GM19455 (cell line): ENCODE measurements around the gene NSL1.
"Not testable (repeated sequence)": the region's sequence is repeated elsewhere in the genome, so short reads cannot be mapped to it uniquely, and the experiment has no call there.

ENCODE experiments used
- ATAC-seq: cut with Tn5 transposase; IDR thresholded peaks from one replicate; pipeline ENCODE4 v1.9.1; 2021; ENCODE audit not compliant: unreplicated experiment

Gene NSL1

GRCh38 chr1:212711974-212712373 is 79.6 kb downstream of the NSL1 start:
- not testable (repeated sequence) for ATAC-seq

DNA sequence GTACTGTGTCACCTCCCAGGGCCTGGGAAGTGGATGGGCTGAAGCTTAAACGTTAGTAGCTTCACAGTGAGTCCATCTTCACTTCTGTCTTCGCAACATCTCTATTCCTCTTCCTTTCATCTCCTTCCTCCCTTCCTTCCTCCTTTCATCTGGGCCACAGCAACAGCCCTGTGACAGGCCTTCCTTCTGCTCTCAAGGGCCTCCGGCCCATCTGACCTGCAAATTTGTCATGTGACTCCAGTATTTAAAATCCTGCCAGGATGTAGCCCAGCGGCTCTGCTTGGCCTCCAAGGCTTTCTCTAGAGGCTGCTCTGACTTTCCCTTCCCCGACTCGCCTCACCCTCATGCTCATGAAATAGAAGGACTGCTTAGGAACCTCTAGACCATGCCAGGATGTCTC is 81.0 kb downstream of the NSL1 start:
- ATAC-seq = no peak

DNA sequence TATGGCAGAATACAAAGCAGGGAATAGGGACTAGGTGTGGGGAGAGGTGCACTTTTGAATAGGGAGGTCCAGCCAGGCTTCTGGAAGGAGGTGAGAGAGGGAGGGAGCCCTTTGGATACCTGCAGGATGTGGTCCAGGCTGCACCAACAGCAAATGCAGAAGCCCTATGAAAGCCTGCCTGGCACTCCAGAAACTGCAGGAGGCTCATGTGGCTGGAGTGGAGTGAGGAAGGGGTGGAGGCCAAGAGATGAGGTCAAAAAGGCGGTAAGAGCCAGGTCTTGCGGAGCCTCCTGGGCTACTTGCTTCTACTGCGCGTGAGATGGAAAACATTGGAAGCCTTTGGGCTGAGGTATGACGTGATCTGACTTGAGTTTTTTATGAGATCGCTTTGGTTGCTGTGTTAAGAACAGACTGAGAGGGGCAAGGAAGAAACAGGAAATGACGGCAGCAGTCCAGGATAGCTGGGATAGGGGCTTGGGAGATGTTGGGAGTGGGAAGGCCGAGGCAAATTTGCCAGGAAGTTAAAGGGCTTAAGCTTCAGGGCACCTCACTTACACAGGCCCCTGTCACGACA is 87.5 kb downstream of the NSL1 start:
- no peak for ATAC-seq

GRCh38 chr1:212702672-212703071 is 88.9 kb downstream of the NSL1 start:
- no peak for ATAC-seq

GRCh38 chr1:212701910-212702309 is 89.7 kb downstream of the NSL1 start:
- ATAC-seq = no peak

GRCh38 chr1:212700892-212701819 is 90.4 kb downstream of the NSL1 start:
- ATAC-seq = no peak

- peak; percentile 38 for ATAC-seq
Observed at GRCh38 chr1:212700223-212700891, 91.2 kb downstream of the NSL1 start.

DNA sequence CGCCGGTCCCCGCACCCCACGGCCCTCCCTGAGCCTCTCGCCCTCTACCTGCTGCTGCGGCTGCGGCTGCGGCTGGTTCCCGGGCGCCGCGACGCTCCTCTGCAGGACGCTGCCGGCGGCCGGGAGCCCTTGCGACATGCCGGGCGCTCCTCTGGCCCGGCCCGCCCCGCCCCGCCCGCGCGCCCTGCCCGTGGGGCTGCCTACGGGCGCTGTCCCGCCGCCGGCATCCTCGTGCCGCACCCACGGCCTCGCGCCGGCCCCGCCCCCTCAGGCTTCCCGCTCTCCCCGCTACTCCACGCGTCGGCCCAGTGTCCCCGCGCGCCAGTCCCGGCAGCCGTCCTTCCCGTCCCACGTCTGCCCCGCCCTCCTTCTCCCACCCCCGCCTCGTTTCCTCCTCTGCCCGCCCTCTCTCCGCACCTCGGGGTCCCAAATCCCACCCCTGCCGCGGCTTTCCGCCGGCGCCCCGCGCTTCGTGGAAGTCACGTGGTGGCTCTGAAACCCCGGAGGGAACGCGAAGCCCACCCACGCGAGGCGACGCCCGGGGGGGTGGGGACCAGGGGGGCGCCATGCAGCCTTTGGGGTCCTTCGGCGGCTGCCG is 91.9 kb downstream of the NSL1 start, which contains the start of gene BATF3:
BATF3 (minus strand) TSS at position 216 of the 598 bp plus-strand sequence; CDS start at position 138, 78 bp downstream.
- ATAC-seq = peak; percentile 24

DNA sequence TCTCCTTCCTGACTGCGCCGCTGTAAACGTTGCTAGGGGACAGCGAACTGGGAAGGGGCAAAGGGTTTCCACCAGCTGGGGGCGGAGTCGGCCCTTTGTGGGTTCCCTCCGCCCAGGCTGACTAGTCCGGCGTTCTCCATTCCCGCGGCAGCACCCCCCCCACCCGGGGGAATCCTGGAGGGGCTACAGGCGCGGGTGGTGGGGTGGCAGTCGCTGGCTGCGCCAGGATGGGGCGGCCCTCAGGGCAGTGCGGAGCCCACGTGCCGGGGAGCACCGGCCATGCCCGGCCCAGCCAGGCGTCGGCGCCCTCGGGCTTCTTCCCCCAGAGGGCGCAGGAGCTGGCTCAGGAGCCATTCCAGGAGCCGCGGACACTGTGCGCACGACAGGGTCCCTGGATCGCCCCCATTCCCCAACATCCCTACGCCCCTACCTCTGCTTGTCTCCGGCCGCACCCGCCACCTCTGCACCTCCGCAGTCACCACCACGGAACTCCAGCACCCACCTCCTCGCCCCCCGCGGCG is 92.4 kb downstream of the NSL1 start:
- ATAC-seq = peak; percentile 62

DNA sequence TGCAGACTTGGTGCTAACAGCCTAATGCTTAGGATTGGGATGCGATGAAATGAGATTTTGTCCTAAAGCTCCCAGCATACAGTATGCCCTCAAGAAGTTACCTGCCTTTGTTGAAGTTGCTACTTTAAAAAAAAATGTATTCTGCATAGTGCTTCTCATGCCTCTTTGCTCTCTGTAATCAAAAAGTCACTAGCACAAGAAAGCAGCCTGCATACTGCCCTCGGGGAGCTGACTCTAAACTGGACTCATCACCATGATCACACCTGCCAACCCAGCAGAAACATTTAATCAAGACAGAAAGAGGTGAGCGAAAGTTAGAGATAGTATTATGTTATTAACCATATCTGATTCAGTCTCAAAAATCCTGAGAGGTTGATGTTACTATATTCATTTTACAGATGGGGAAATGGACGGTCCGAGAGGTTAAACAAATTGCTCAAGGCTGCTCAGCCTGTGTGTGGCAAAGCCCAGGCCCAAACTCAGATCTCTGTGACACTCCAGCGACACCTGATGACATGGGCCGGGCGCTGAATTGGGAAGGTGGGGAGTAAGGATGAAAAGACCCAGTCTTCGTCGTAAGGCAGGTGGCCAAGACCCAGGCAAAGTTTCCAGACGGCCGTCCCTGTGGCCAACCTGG is 93.0 kb downstream of the NSL1 start:
- ATAC-seq = peak; percentile 20

DNA sequence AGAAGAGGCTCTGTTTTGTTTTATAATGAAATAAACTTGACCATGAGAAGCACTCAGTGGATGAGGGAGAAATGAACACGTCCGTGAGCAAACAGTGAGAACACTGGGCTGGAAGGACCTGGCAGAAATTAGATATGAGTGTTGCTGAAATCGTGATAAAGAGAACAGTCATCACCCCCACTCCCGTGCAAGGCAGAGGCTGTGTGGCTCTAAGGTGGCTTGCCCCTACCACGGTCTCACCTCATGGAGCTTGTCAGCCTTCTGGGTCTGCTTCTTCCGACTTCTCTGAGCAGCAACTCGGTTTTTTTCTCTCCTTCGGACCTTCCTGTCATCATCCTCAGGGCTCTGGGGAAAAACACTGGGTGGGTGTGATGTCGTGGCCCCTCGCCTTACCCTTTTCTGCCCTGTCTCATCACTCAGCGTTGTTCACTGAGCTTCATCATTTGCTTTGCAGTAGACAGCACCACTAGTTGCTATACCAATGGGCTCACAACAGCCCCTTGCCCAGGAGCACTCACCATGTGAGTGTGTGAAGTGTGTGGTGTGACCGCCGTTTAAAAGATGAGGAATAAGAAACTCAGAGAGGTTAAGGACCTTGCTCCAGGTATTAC is 94.8 kb downstream of the NSL1 start:
- no peak for ATAC-seq

- ATAC-seq = no peak
Observed at GRCh38 chr1:212692774-212693644, 98.6 kb downstream of the NSL1 start.

- ATAC-seq = no peak
Observed at GRCh38 chr1:212691561-212692071, 100.0 kb downstream of the NSL1 start.

DNA sequence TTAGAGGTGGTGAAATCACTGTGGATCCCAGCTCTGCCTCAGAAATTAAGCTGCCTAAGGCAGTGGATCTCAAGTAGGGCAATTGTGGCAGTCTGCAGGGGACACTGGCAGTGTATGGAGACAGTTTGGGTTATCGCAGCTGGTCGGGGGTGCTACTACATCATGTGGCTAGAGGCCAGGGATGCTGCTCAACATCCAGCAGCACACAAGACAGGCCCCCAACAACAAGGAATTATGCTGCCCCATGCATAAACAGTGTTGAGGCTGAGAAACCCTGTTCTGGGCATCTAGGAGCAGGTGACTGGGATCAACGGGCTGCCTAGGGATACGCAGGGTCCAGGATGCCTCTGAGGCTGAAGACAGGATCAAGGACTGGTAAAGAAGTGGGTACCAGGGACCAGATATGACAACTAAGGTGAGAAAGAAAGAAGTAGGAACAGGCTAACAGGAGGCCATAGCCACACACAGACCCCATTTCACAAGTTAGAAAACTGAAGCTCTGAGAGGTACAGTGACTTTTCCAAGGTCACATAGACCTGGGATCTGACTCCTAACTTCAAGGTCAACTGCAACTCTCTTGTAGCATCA is 100.7 kb downstream of the NSL1 start:
- no peak for ATAC-seq

DNA sequence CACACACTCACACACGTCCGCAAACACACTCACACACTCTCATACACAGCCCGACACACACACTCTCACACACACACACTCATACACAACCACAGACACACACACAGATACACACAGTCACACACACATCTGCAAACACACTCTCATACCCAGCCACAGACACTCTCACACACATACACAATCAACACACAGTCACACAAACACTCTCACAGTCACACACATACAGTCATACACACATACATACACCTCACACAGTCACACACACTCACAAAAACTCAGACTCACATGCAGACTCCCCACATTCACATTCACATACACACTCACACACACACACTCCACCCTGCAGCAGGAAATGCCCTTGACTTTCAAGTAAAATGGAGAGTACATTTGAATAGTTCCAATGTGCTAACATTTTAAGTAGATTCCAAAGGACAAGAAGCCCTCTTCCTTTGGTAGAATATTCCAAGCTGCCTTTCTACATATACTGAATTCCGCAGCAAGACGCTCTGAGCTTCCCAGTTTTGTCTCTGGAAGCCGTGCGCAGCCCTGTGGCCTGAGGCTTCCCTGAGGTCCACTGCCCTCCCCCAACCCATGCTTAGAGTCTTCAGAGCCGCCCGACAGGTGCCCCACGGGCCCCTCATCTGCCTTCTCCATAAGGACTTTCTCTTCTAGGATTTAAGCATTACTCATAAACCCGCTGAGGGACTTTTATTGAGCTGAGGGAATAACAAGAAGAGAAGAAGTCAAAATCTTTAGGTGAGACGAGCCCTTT is 101.6 kb downstream of the NSL1 start:
- ATAC-seq = no peak

DNA sequence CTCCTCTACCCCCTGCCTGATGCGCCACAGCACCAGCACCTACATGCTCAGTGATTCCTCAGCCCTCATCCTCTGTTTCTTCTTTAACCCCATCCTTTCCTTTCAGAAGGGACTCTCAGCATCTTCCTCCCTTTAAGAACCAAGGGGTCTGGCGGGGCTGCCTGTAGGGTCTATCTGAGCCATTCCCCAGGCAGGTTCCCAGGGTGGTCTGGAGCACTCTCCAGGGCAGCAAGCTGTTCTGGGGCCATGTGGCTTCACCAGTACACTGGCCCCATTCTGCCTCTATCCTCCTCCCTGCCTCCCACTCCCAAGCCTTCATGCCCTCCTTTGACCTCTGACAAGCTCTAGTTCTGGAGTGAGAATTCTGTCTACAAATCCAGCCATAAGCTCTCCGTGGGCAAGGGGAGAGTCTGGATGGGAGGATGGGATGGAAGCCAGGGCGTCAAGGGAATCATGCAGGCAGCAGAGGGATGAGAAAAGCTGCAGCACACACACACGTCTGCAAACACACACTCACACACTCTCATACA is 102.3 kb downstream of the NSL1 start:
- ATAC-seq = no peak

- ATAC-seq = no peak
Observed at GRCh38 chr1:212688341-212689047, 103.1 kb downstream of the NSL1 start.
